HepG2 (cell line): ENCODE data around the gene LPO. TPM values are rescaled to one million over a fixed set of nuclear protein-coding genes. Genes with fewer than 3 reads are reported as not detected.

Experiments
- CREB1 ChIP-seq, 2 experiments: fragments of 450-650 bp in 1 of 2; IDR thresholded peaks; 2 replicates each; pipeline ENCODE4 v1.6.1; 2016 to 2017; ENCODE audit warnings: control low read depth in 1 of 2, mild to moderate bottlenecking in 1 of 2, missing compliant biosample characterization in 1 of 2, missing genetic modification characterization in 1 of 2
- DNMT1 ChIP-seq: sonication (generic); formaldehyde crosslinking; IDR thresholded peaks from 2 replicates; pipeline ENCODE4 v1.5.1; 2020; ENCODE audit warnings: mild to moderate bottlenecking, missing genetic modification reagents
- DR1 ChIP-seq: sonication (generic); formaldehyde crosslinking; IDR thresholded peaks from 2 replicates; pipeline ENCODE4 v1.8.0; 2021; ENCODE audit warnings: mild to moderate bottlenecking, missing genetic modification reagents, inconsistent platforms
- KDM1A ChIP-seq: IDR thresholded peaks from 2 replicates; pipeline ENCODE4 v1.6.1; 2016; ENCODE audit warnings: missing compliant biosample characterization
- KLF13 ChIP-seq: sonication (generic); formaldehyde crosslinking; IDR thresholded peaks from 2 replicates; pipeline ENCODE4 v1.4.0; 2020; ENCODE audit warnings: mild to moderate bottlenecking, missing genetic modification reagents
- SRSF4 ChIP-seq: fragments of 200-400 bp; formaldehyde crosslinking; IDR thresholded peaks from one replicate; pipeline ENCODE4 v1.6.1; 2018; ENCODE audit warnings: mild to moderate bottlenecking, low read depth, low read length, moderate library complexity; ENCODE audit not compliant: poor library complexity, severe bottlenecking
- WIZ ChIP-seq: sonication (generic); formaldehyde crosslinking; IDR thresholded peaks from 2 replicates; pipeline ENCODE4 v1.5.1; 2020; ENCODE audit warnings: mild to moderate bottlenecking, missing genetic modification reagents
- XBP1 ChIP-seq: sonication (generic); formaldehyde crosslinking; IDR thresholded peaks from 2 replicates; pipeline ENCODE4 v1.5.0; 2020; ENCODE audit warnings: missing genetic modification reagents
- ZBTB1 ChIP-seq: sonication (generic); formaldehyde crosslinking; IDR thresholded peaks from 2 replicates; pipeline ENCODE4 v1.4.0; 2020; ENCODE audit warnings: missing genetic modification reagents, borderline replicate concordance
- ZKSCAN1 ChIP-seq: fragments of 150-350 bp; IDR thresholded peaks from 2 replicates; pipeline ENCODE4 v1.6.1; 2014; ENCODE audit warnings: low read length
- ZNF138 ChIP-seq: sonication (generic); formaldehyde crosslinking; IDR thresholded peaks from 2 replicates; pipeline ENCODE4 v1.5.0; 2020; ENCODE audit warnings: mild to moderate bottlenecking, low read depth, missing genetic modification reagents
- ZNF232 ChIP-seq: sonication (generic); formaldehyde crosslinking; IDR thresholded peaks from 2 replicates; pipeline ENCODE4 v1.4.0; 2020; ENCODE audit warnings: missing genetic modification reagents, borderline replicate concordance
- ZNF564 ChIP-seq: sonication (generic); formaldehyde crosslinking; IDR thresholded peaks from 2 replicates; pipeline ENCODE4 v1.8.1; 2023; ENCODE audit warnings: mild to moderate bottlenecking, missing genetic modification reagents
- ZNF746 ChIP-seq: sonication (generic); formaldehyde crosslinking; IDR thresholded peaks from 2 replicates; pipeline ENCODE4 v1.8.0; 2022; ENCODE audit warnings: mild to moderate bottlenecking, missing genetic modification reagents
- ZNF75D ChIP-seq: sonication (generic); formaldehyde crosslinking; IDR thresholded peaks from 2 replicates; pipeline ENCODE4 v1.8.1; 2023; ENCODE audit warnings: missing genetic modification reagents, mild to moderate bottlenecking, borderline replicate concordance
- ZNF780A ChIP-seq: sonication (generic); formaldehyde crosslinking; IDR thresholded peaks from 2 replicates; pipeline ENCODE4 v1.8.0; 2022; ENCODE audit warnings: mild to moderate bottlenecking, missing genetic modification reagents, moderate library complexity
- ZNF83 ChIP-seq: sonication (generic); formaldehyde crosslinking; IDR thresholded peaks from 2 replicates; pipeline ENCODE4 v1.4.0; 2020; ENCODE audit warnings: missing genetic modification reagents, mild to moderate bottlenecking, borderline replicate concordance
- ZSCAN31 ChIP-seq: sonication (generic); formaldehyde crosslinking; IDR thresholded peaks from 2 replicates; pipeline ENCODE4 v1.5.0; 2020; ENCODE audit warnings: low read depth, mild to moderate bottlenecking, missing genetic modification reagents
- polyA plus RNA-seq, 8 experiments: library from polyadenylated mRNA; depleted of rRNA in 3 of 8; stranded (reverse) in 7 of 8; unstranded in 1 of 8; fragments of >200 nt; fragmentation: Illumina TruSeq in 4 of 8; extraction: Trizol in 4 of 8; gene quantifications; 2 replicates each; pipeline versions ENCODE4 v1.2.1 to v1.2.3, GENCODE V29; 2011 to 2016; ENCODE audit warnings: low read depth in 4 of 8, missing spikeins in 1 of 8, mixed read lengths in 1 of 8; ENCODE audit not compliant: insufficient read depth in 1 of 8
- total RNA-seq, 5 experiments: library from RNA; depleted of rRNA; stranded (reverse); fragments of >200 nt; fragmentation: Illumina TruSeq; extraction: Trizol; gene quantifications; 2 replicates each; pipeline ENCODE4 v1.2.3, GENCODE V29; 2016; ENCODE audit warnings: low read depth in 1 of 5
- TF ChIP-seq, protein P1 (sequence below): sonication (generic); formaldehyde crosslinking; IDR thresholded peaks from 2 replicates; pipeline ENCODE4 v1.4.0; 2020; ENCODE audit warnings: missing genetic modification reagents, borderline replicate concordance
- TF ChIP-seq, protein P2 (sequence below): sonication (generic); formaldehyde crosslinking; IDR thresholded peaks from 2 replicates; pipeline ENCODE4 v1.5.0; 2020; ENCODE audit warnings: missing genetic modification reagents
- TF ChIP-seq, protein P3 (sequence below): sonication (generic); formaldehyde crosslinking; IDR thresholded peaks from 2 replicates; pipeline ENCODE4 v1.5.1; 2020; ENCODE audit warnings: missing genetic modification reagents, mild to moderate bottlenecking, borderline replicate concordance
- TF ChIP-seq, protein P4 (sequence below): sonication (generic); formaldehyde crosslinking; IDR thresholded peaks from 2 replicates; pipeline ENCODE4 v1.4.0; 2020; ENCODE audit warnings: missing genetic modification reagents
- TF ChIP-seq, protein P5 (sequence below): sonication (generic); formaldehyde crosslinking; IDR thresholded peaks from 2 replicates; pipeline ENCODE4 v1.5.0; 2020; ENCODE audit warnings: mild to moderate bottlenecking, missing genetic modification reagents

The LPO gene
- total and polyA plus RNA-seq, 2 of the 13 experiments (the other 11 are each of a cell fraction or from before 2014, with no cell fraction given), result not detected

DNA sequence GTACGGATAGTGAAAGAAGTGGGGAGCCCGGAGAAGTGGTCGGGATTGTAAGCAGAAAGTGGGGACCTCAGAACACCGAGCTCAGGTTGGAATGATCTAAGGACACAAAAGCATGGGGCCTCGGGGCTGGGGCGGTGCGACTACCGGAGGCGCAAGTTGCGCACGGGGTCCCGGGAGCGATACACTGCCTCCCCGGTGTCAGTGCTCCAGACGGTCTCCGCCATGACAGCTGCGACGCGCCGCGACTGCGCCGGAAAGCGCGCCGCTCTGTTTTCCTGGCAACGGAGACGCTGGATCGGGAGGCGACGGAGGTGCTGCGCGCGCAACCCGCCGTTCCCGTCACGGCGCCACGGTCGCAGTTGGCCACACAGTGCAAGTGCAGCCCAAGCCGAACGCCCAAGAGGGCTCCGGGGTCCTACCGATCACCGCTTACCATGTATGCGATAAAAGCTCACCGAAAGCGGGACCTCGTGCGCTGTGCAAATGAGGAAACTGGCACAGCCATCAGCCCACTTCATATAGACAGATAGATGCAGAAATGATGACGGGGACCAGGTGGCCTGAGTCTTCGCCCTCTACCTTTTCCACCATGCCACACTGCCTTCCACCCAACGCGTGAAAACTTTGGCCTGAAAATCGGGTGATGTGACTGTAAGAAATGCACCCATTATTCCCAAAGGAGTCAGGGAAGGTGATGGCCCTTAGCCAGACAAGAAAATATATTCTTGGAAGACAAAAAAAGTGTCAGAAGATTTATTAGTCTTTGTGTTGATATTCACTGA lies 19.2 kb upstream of the LPO start, which contains the start of gene MKS1 (continued):
- TF ChIP-seq WIZ (CRISPR knock-in tag) (peak; percentile 87; the same call in 1 of the 2 replicates), SRSF4 (no peak), DNMT1 (CRISPR knock-in tag) (peak; percentile 84; the same call in 1 of the 2 replicates), XBP1 (no peak), CREB1 (IDR thresholded peaks at IDR 0.05) (peak; percentile 90), CREB1 (CRISPR knock-in tag; IDR thresholded peaks at IDR 0.05) (peak; percentile 94), ZSCAN31 (CRISPR knock-in tag) (peak; percentile 61), ZNF780A (peak; percentile 10; the same call in 1 of the 2 replicates), ZBTB1 (CRISPR knock-in tag) (0 out of 2 replicates have a peak, but pooled peaks have one; percentile 19), ZNF564 (CRISPR knock-in tag) (no peak), ZNF83 (CRISPR knock-in tag) (peak; percentile 88), ZNF138 (no peak; the same call in 1 of the 2 replicates), KLF13 (CRISPR knock-in tag) (no peak; the same call in 1 of the 2 replicates), ZNF232 (CRISPR knock-in tag) (peak; percentile 93), DR1 (CRISPR knock-in tag) (peak; percentile 86), ZNF75D (CRISPR knock-in tag) (no peak), ZNF746 (CRISPR knock-in tag) (no peak), KDM1A (no peak), ZKSCAN1 (no peak)
- TF ChIP-seq, protein P1, sequence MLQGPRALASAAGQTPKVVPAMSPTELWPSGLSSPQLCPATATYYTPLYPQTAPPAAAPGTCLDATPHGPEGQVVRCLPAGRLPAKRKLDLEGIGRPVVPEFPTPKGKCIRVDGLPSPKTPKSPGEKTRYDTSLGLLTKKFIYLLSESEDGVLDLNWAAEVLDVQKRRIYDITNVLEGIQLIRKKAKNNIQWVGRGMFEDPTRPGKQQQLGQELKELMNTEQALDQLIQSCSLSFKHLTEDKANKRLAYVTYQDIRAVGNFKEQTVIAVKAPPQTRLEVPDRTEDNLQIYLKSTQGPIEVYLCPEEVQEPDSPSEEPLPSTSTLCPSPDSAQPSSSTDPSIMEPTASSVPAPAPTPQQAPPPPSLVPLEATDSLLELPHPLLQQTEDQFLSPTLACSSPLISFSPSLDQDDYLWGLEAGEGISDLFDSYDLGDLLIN, result peak; percentile 90; the same call in 1 of the 2 replicates
- TF ChIP-seq, protein P2, sequence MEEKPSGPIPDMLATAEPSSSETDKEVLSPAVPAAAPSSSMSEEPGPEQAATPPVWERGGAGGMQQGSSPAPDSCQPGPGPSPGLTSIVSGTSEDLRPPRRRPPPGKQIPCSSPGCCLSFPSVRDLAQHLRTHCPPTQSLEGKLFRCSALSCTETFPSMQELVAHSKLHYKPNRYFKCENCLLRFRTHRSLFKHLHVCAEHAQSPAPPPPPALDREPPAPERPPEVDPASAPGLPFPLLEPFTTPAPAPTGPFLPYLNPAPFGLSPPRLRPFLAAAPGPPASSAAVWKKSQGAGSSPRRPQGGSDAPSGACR (CRISPR knock-in tag), result no peak
- TF ChIP-seq, protein P3, sequence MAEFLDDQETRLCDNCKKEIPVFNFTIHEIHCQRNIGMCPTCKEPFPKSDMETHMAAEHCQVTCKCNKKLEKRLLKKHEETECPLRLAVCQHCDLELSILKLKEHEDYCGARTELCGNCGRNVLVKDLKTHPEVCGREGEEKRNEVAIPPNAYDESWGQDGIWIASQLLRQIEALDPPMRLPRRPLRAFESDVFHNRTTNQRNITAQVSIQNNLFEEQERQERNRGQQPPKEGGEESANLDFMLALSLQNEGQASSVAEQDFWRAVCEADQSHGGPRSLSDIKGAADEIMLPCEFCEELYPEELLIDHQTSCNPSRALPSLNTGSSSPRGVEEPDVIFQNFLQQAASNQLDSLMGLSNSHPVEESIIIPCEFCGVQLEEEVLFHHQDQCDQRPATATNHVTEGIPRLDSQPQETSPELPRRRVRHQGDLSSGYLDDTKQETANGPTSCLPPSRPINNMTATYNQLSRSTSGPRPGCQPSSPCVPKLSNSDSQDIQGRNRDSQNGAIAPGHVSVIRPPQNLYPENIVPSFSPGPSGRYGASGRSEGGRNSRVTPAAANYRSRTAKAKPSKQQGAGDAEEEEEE (CRISPR knock-in tag), result peak; percentile 31; the same call in 1 of the 2 replicates
- TF ChIP-seq, protein P4, sequence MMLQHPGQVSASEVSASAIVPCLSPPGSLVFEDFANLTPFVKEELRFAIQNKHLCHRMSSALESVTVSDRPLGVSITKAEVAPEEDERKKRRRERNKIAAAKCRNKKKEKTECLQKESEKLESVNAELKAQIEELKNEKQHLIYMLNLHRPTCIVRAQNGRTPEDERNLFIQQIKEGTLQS (CRISPR knock-in tag), result no peak; the same call in none of the 2 replicates
- TF ChIP-seq, protein P5, sequence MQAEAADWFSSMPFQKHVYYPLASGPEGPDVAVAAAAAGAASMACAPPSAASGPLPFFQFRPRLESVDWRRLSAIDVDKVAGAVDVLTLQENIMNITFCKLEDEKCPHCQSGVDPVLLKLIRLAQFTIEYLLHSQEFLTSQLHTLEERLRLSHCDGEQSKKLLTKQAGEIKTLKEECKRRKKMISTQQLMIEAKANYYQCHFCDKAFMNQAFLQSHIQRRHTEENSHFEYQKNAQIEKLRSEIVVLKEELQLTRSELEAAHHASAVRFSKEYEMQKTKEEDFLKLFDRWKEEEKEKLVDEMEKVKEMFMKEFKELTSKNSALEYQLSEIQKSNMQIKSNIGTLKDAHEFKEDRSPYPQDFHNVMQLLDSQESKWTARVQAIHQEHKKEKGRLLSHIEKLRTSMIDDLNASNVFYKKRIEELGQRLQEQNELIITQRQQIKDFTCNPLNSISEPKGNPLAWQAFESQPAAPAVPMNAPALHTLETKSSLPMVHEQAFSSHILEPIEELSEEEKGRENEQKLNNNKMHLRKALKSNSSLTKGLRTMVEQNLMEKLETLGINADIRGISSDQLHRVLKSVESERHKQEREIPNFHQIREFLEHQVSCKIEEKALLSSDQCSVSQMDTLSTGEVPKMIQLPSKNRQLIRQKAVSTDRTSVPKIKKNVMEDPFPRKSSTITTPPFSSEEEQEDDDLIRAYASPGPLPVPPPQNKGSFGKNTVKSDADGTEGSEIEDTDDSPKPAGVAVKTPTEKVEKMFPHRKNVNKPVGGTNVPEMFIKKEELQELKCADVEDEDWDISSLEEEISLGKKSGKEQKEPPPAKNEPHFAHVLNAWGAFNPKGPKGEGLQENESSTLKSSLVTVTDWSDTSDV (CRISPR knock-in tag), result peak; percentile 50; the same call in 1 of the 2 replicates
